ENCODE results near the gene GFM1.

The GFM1 gene

DNA sequence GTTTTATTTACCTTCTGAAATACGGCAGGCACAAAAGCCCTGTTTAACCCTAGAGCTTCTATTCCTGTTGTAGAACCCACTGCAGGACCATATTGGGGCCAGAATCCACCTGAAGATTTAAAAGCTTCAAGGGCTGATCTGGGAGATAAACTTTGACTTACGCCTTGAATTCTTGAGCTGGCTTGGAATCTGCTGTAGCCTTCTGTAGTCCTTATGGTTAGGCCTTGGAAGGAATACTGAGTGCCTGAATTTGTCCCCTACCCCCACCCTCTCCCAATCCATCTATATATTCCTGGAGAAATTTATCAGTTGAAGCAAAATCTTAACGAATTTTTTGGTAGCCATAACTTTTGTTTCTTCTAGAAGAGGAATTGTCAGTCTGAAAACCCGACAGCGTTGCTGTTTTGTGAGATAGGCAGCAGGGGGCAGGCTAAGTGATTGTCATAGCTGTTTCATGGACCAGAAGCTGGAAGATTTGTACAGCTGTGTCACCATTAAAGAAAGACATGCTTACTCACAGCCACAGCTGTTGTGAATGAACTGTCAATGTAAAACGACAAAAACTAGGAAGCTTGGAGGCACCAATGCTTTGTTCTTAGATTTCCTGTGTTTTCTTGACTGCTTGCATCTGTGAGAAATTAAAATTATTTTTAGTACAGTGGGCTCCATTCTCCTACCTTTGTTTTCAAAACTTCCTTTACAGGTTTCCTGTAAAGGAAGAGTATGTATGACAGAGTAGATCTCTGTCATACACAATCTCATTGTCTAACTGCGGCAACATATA is 15.3 kb downstream of the GFM1 start:
- H3K4me3 ChIP-seq (replicated peaks in 1 of 2; ENCODE audit: low read depth in 2 of 2, low read length in 2 of 2) = no peak overlapping the region
- TF ChIP-seq, protein P1, sequence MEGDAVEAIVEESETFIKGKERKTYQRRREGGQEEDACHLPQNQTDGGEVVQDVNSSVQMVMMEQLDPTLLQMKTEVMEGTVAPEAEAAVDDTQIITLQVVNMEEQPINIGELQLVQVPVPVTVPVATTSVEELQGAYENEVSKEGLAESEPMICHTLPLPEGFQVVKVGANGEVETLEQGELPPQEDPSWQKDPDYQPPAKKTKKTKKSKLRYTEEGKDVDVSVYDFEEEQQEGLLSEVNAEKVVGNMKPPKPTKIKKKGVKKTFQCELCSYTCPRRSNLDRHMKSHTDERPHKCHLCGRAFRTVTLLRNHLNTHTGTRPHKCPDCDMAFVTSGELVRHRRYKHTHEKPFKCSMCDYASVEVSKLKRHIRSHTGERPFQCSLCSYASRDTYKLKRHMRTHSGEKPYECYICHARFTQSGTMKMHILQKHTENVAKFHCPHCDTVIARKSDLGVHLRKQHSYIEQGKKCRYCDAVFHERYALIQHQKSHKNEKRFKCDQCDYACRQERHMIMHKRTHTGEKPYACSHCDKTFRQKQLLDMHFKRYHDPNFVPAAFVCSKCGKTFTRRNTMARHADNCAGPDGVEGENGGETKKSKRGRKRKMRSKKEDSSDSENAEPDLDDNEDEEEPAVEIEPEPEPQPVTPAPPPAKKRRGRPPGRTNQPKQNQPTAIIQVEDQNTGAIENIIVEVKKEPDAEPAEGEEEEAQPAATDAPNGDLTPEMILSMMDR (IDR thresholded peaks at IDR 0.05; ENCODE audit: low read depth, low read length) = peak; percentile 83
- DNase-seq (ENCODE audit: low read depth in 2 of 2) = peak; percentile 83 to 91

DNA sequence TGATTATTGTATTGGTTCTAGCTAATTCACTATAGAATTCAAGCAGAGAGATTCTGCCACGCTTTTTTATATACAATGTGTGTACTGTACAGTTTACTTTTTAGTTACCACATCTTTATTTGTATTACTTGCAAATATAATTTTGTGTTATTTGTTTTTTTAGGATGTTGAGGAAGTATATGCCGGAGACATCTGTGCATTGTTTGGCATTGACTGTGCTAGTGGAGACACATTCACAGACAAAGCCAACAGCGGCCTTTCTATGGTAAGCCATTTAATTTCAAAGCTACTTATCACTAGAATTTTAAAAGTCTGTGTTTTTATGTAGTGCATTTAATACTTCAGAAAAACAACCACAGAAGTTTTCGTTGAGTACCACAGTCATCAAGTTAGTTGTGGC is 16.4 kb downstream of the GFM1 start:
- no peak for DNase-seq (ENCODE audit: low read depth in 2 of 2)
- TF ChIP-seq, protein P1 (IDR thresholded peaks at IDR 0.05; ENCODE audit: low read depth, low read length) = no peak
- no peak overlapping the region for H3K4me3 ChIP-seq (replicated peaks in 1 of 2; ENCODE audit: low read depth in 2 of 2, low read length in 2 of 2)

DNA sequence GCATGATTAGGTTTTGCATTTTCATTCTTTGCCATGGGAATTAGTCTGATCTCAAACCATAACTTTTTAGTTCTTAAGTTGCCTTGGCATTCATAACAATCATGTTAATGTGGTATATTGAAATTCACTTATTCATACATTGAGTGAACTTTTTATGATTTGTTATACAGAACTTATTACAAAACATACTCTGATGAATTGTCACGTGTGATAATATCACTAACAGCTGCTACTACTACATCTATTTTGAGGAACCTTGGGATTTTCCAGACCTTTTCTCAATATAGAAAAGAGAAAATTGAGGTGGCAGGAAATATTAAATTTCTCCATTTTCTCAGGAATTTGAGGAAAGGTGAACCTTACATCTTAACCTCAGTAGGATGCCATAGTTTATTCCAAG is 18.9 kb downstream of the GFM1 start:
- TF ChIP-seq, protein P1 (IDR thresholded peaks at IDR 0.05; ENCODE audit: low read depth, low read length) = no peak
- H3K4me3 ChIP-seq (replicated peaks in 1 of 2; ENCODE audit: low read depth in 2 of 2, low read length in 2 of 2) = no peak overlapping the region
- DNase-seq (ENCODE audit: low read depth in 2 of 2) = no peak

GRCh38 chr3:158663832-158664231 is 19.5 kb downstream of the GFM1 start:
- no peak for DNase-seq (ENCODE audit: low read depth in 2 of 2)
- H3K4me3 ChIP-seq (replicated peaks in 1 of 2; ENCODE audit: low read depth in 2 of 2, low read length in 2 of 2) = no peak overlapping the region
- TF ChIP-seq, protein P1 (IDR thresholded peaks at IDR 0.05; ENCODE audit: low read depth, low read length) = no peak

- DNase-seq (ENCODE audit: low read depth in 2 of 2) = no peak
- H3K4me3 ChIP-seq (replicated peaks in 1 of 2; ENCODE audit: low read depth in 2 of 2, low read length in 2 of 2) = no peak overlapping the region
- TF ChIP-seq, protein P1 (IDR thresholded peaks at IDR 0.05; ENCODE audit: low read depth, low read length) = no peak
Observed at GRCh38 chr3:158666416-158666815, 22.1 kb downstream of the GFM1 start.

DNA sequence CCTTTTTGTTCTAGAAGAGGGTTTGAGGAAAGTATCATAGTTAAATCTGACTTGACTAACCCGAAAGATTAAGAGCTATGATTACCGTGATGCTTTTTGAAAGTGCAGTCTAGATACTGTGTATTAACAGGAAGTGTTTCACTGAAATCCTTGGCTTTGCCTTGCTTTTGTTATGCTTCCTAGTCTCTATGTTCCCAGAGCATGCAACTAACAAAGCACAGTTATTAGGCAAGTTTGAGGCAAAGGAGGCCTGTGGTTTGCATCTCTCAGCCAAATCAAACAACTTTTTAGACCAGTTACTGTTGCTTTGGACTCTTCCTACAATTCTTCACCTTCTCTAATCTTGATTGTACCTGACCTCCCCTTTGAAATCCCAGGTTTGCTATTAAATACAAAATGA is 24.2 kb downstream of the GFM1 start:
- peak; percentile 79 to 82 for DNase-seq (ENCODE audit: low read depth in 2 of 2)
- no peak overlapping the region for H3K4me3 ChIP-seq (replicated peaks in 1 of 2; ENCODE audit: low read depth in 2 of 2, low read length in 2 of 2)
- TF ChIP-seq, protein P1 (IDR thresholded peaks at IDR 0.05; ENCODE audit: low read depth, low read length) = no peak

DNA sequence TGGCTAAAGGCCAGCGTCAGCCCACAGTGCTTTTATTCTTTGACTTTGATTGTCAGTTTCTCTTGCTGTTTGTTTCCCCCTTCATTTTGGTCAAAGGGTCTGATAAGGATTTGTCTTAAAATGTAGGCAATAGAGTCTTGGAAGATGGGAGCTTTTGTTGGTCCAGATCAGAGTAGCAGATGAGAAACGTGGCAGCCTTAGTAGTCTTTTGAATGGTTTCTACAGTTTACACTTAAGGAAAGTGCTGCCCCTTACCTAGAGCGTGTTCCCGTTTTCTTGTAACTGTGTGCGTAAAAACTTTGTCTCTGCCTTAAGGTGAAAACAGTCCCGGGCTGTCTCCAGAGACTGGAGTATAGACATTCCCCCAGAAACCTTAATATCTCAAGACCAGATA is 27.5 kb downstream of the GFM1 start:
- DNase-seq (ENCODE audit: low read depth in 2 of 2) = peak; percentile 20 to 29
- peak overlapping the region; percentile 65 to 69 for H3K4me3 ChIP-seq (replicated peaks in 1 of 2; ENCODE audit: low read depth in 2 of 2, low read length in 2 of 2)
- TF ChIP-seq, protein P1 (IDR thresholded peaks at IDR 0.05; ENCODE audit: low read depth, low read length) = no peak
